Cardiac fibroblast (primary cell): ENCODE measurements around the gene SCN2A.

Experiments used
- DNase-seq, 2 donors: peaks; one replicate each; pipeline versions ENCODE4 v3.0.0 to v3.0.0-alpha.2; 2010; ENCODE audit warnings: low read depth in 2 of 2
- H3K4me3 ChIP-seq, 2 donors: replicated peaks in 1 of 2; 1 replicate in 1 of 2; 2 replicates in 1 of 2; pipeline ENCODE4 v1.5.1; 2011; ENCODE audit warnings: low read depth in 2 of 2, low read length in 2 of 2, mild to moderate bottlenecking in 2 of 2, moderate library complexity in 1 of 2
- TF ChIP-seq, protein P1 (sequence below): IDR thresholded peaks from one replicate; pipeline ENCODE4 v1.5.1; 2011; ENCODE audit warnings: low read depth, mild to moderate bottlenecking, low read length, inconsistent platforms

The SCN2A gene

DNA sequence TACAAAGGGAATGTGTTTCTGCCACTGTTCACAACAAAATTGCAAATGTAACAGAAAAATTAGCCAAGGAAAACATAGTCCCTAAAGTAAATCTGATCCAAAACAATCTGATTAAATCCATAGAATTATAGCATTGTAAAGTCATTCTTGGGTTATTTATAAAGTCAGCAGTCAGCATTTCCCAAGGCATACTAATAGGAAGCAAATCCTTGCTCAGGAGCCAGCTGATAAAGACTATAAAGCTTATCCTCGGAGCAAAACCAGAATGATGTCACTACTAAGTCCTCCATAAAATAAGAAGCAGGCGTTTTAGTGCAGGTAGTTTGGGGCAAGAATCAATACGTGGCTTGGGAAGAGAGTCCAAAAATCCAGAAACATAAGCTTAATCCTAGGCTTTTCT lies 162.9 kb downstream of the SCN2A start:
- no peak for DNase-seq
- TF ChIP-seq, protein P1, sequence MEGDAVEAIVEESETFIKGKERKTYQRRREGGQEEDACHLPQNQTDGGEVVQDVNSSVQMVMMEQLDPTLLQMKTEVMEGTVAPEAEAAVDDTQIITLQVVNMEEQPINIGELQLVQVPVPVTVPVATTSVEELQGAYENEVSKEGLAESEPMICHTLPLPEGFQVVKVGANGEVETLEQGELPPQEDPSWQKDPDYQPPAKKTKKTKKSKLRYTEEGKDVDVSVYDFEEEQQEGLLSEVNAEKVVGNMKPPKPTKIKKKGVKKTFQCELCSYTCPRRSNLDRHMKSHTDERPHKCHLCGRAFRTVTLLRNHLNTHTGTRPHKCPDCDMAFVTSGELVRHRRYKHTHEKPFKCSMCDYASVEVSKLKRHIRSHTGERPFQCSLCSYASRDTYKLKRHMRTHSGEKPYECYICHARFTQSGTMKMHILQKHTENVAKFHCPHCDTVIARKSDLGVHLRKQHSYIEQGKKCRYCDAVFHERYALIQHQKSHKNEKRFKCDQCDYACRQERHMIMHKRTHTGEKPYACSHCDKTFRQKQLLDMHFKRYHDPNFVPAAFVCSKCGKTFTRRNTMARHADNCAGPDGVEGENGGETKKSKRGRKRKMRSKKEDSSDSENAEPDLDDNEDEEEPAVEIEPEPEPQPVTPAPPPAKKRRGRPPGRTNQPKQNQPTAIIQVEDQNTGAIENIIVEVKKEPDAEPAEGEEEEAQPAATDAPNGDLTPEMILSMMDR, result no peak
- H3K4me3 ChIP-seq, result no peak overlapping the region

DNA sequence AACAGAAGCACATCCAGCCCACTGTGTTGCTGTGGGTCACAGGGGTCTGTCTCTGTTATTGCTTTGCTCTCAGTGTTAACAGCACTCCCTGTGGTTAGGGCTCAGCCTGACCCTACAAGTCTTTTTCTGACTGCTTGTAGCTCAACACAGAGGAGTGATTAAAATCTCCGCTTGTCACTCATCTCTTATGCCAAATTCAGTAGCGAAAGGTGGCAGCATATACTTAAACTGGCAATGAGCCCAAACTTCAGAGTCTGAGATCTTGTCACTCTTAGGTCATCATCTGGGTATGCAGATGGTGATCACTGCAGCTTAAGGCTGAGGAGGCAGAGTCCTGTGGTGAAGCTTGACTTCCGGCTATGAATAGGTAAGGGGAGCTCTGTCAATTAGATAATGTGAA lies 167.0 kb downstream of the SCN2A start:
- TF ChIP-seq, protein P1, result no peak
- no peak for DNase-seq
- no peak overlapping the region for H3K4me3 ChIP-seq

DNA sequence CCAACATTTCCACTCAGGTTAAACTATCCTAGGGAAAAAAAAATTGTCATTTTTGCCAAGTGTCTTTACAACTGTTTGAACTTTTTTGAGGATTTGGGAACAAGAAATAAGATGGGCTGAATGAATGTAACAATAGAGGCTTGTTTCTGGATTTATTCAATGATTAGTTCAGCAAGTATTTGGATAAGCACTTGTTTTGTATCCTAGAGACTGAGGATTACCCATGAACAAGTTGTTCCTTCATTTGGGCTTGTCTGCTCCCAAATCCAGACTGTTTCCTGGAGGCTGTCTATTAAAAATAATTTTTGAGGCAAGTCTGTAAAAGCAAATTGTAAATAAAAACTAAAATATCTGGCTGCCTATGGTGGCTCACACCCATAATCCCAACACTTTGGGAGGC lies 168.3 kb downstream of the SCN2A start:
- no peak for DNase-seq
- no peak overlapping the region for H3K4me3 ChIP-seq
- TF ChIP-seq, protein P1, result no peak

DNA sequence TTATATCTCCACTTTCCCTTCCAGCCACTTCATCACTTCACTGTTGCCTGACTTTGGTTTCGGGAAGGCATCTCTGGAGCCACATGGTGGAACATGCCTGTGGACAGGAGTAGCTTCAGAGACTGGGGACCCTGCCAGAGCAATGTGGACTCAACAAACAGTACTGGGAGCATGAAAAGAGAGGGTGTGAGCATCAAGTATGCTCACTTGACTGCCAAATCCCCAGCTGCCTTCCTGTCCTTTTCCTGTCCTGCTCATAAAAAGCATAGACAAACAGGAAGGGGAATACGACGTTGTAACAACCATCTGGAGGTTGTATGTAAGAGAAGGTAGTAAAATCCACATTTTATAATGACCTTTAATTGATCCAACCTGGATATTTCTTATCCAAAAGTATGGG lies 169.0 kb downstream of the SCN2A start:
- peak in 1 of 2 donors; percentile 6 for DNase-seq
- TF ChIP-seq, protein P1, result no peak
- H3K4me3 ChIP-seq, result no peak overlapping the region

DNA sequence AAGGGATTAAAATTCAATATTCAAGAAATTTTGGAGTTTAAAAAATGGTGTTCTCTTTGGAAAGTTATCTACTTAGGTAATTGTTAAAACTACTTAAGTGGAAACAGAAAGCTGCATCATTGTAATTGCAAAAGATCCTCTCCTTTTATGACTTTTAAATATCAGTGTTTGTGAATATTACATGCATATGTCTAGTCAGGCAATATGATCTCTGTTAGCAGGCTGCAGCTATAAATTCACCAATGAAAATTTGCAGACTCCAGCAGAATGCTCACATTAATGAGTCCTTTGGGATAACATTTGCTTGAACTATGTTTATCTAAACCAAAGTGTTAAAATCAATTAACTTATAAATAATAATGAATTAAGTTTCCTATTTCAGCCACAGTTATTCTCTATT lies 171.1 kb downstream of the SCN2A start:
- DNase-seq, result no peak
- no peak overlapping the region for H3K4me3 ChIP-seq
- TF ChIP-seq, protein P1, result no peak

DNA sequence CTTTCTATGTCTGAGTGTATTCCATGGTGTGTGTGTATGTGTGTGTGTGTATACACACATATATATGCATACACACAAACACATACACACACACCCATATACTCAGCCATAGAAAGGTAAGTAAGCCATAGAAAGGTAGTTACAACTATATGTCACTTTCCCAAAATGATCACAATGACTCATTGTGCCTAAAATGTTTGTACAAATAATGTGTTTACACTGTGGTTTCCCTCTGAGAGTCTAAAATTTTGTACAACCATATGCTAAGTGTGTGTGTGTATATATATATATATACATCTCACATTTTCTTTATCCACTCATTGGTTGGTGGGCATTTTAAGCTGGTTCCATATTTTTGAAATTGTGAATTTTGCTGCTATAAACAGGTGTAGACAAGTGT lies 175.0 kb downstream of the SCN2A start:
- H3K4me3 ChIP-seq, result no peak overlapping the region
- TF ChIP-seq, protein P1, result no peak
- no peak for DNase-seq

DNA sequence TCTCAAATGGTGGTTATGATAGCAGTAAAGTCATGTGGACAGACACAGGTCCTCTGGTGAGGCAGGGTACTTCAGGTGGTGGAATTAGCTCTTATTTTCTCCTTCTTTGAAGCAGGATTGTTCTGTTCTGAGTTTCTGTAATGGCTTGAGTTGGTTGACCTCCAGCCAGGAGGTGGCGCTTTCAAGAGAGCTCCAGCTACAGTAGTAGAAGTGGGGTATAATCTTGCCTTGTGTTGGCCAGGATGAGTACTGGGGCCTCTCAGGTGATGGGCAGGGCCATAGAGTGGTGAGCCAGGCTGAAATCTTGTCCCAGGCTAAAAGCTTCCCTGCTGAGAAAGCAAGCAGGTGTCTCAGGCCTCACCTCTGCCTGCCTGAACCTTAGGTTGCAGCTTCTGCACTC lies 177.8 kb downstream of the SCN2A start:
- no peak overlapping the region for H3K4me3 ChIP-seq
- no peak for DNase-seq
- TF ChIP-seq, protein P1, result no peak
